Right ventricle myocardium superior (tissue), 1 donor: ENCODE measurements around the gene OR2J2. TPM values are rescaled to one million over a fixed set of nuclear protein-coding genes. Genes with fewer than 3 reads are reported as not detected.
"Not testable (repeated sequence)": the region's sequence is repeated elsewhere in the genome, so short reads cannot be mapped to it uniquely, and the experiment has no call there.

ENCODE experiments used
- ATAC-seq: fragments of 200-7000 bp; cut with Tn5 transposase; one replicate; pipeline ENCODE4 v1.9.1; 2020; ENCODE audit warnings: mild to moderate bottlenecking; ENCODE audit not compliant: poor library complexity
- DNase-seq: peaks from one replicate; pipeline ENCODE4 v3.0.0-alpha.2; 2020
- intact Hi-C: fragments of 100-400 bp; cut with DNase I; formaldehyde crosslinking; loops from one replicate; pipeline ENCODE4 v1.11.2; 2022
- total RNA-seq: library from RNA; stranded (reverse); fragmentation: NEBNext Ultra II Directional; extraction: Animal tissue kit (Norgen Biotek cat#: 25700); gene quantifications from one replicate; pipeline ENCODE4 v1.2.1, GENCODE V29; 2021
- donor health status: DM: no; HTN: yes; CAD: no; lungs with severe emphysema.

Gene OR2J2
- total RNA-seq, 1 donor from 2014 or later, result not detected

- intact Hi-C loops, result no loop called here
- ATAC-seq, result no peak
- no peak for DNase-seq
Measured at GRCh38 chr6:29216528-29216927, 45.8 kb downstream of the OR2J2 start.

GRCh38 chr6:29217242-29217641 is 46.5 kb downstream of the OR2J2 start:
- DNase-seq, ATAC-seq, intact Hi-C loops: not testable (repeated sequence)

GRCh38 chr6:29218056-29218455 is 47.3 kb downstream of the OR2J2 start:
- ATAC-seq, intact Hi-C loops, DNase-seq: not testable (repeated sequence)

Other genes starting within 250 kb of the OR2J2 start
- 15.7 TPM for gene TRIM27, start 246.9 kb upstream of the OR2J2 start, total RNA-seq
- gene ZNF311, start 165.6 kb upstream of the OR2J2 start, total RNA-seq, result 0.08 TPM
- gene OR2W1, start 125.7 kb upstream of the OR2J2 start, total RNA-seq, result not detected
- not detected for gene OR2B3, start 83.6 kb upstream of the OR2J2 start, total RNA-seq
- gene OR2J1, start 71.4 kb upstream of the OR2J2 start, total RNA-seq, result not detected
- gene OR2J3, start 62.8 kb upstream of the OR2J2 start, total RNA-seq, result not detected
- not detected for gene OR14J1, start 130.8 kb downstream of the OR2J2 start, total RNA-seq
- not detected for gene OR5V1, start 198.0 kb downstream of the OR2J2 start, total RNA-seq
- not detected for gene OR12D3, start 204.4 kb downstream of the OR2J2 start, total RNA-seq
- not detected for gene OR12D2, start 224.7 kb downstream of the OR2J2 start, total RNA-seq
- gene OR12D1, start 244.0 kb downstream of the OR2J2 start, total RNA-seq, result not detected